ENCODE data around the gene GALNS.

GALNS gene

DNA sequence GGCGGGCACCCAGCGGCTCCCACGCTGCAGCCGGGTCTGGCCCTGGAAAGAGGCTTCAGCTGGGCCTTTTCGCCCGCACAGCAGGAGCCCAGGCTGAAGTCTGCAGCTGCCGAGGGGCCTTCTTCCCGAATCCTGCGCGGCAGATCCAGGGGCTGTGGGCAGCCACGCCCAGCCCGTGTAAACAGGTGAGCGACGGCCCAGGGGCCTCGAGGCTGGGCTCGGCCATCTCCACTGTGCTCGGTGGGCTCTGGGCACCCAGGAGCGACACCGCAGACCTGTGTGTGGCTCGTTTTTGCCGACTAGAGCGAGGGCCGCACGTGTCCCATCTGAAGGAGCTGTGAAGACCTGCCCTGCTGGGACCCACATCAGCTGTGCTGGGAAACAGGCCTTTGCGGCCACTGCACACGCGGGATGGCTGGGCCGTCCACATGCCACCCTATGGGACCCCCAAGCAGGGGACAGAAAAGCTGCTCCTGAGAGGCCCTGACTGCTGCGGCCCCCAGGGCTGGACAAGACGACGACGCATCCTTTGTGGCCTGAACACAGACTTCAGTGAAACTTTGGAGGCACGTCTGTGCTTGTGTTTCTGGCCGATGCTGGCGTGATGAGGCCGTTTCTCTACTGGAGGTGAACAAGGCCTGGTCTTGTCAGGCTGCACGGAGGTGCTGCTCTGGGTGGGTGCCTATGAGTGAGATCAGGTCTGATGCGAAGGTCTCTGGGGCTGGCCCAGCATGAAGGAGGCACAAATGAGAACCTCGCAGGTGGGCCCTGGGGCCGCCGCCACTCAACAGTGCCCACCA lies 39.8 kb downstream of the GALNS start:
- DNase-seq (ENCODE audit: low spot score) = no peak

DNA sequence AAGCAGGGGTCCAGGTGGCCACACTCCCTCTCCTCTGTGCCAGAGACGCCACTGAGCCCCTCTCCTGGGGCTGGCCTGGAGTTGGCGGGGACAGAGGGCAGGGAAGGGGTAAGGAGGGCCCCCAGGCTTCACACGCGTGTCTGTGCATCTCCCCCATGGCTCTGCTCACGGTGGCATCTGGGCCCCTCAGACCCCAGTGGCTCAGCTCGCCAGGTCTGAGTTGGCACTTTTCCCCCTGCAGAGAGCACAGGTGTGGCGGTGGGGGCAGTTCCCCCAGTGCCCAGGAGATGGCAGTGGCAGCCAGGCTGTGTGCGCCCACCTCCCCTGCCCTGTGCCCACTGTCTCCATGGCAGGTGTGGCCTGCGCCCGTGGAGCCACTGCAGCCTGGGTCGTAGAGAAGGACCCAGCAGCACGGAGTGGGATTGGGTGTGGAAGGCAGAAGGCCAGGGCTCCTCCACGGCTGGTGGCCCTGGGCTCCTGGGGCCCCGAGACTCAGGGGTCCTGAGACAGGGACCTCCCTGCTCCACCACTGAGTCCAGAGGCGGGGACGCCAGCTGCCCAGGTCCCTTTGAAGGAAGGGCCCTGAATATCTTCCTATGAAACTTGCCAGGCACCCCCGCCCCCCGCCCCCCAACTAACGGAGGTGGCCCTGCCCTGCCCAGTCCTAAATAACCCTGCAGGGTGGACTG lies 40.7 kb downstream of the GALNS start:
- peak; percentile 83 for DNase-seq (ENCODE audit: low spot score)

GRCh38 chr16:88815227-88815626 lies 41.5 kb downstream of the GALNS start:
- DNase-seq (ENCODE audit: low spot score) = no peak

GRCh38 chr16:88814144-88814502 lies 42.6 kb downstream of the GALNS start:
- DNase-seq (ENCODE audit: low spot score) = no peak

GRCh38 chr16:88813269-88814143 lies 43.2 kb downstream of the GALNS start:
- DNase-seq (ENCODE audit: low spot score) = no peak

DNA sequence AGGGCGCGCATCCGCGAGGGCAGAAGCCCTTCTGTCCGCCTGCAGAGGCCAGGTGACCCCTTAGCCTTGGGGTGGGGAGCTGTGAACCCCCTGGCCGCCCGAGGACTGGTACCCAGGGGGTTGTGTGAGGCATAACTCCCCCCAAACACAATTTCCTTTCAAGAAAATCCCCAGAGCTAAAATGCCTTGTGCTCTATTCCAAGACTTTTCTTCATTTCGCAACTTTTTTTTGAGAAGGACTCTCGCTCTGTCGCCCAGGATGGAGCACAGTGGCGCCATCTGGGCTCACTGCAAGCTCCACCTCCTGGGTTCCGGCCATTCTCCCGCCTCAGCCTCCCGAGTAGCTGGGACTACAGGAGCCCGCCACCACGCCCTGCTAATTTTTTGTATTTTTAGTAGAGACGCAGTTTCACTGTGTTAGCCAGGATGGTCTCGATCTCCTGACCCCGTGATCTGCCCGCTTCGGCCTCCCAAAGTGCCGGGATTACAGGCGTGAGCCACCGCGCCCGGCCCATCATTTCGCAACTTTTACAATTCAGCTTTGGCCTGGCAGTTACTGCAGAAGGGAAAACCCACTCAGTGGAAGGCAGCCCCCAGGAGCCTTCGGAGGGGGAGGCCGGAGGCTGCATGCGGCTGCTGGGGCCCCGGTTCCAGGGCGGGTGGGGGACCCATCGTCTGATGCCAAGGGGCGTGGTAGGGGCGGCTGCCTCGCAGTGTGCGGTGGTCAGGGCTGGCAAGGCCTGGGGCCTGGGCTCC lies 44.1 kb downstream of the GALNS start:
- no peak for DNase-seq (ENCODE audit: low spot score)

DNA sequence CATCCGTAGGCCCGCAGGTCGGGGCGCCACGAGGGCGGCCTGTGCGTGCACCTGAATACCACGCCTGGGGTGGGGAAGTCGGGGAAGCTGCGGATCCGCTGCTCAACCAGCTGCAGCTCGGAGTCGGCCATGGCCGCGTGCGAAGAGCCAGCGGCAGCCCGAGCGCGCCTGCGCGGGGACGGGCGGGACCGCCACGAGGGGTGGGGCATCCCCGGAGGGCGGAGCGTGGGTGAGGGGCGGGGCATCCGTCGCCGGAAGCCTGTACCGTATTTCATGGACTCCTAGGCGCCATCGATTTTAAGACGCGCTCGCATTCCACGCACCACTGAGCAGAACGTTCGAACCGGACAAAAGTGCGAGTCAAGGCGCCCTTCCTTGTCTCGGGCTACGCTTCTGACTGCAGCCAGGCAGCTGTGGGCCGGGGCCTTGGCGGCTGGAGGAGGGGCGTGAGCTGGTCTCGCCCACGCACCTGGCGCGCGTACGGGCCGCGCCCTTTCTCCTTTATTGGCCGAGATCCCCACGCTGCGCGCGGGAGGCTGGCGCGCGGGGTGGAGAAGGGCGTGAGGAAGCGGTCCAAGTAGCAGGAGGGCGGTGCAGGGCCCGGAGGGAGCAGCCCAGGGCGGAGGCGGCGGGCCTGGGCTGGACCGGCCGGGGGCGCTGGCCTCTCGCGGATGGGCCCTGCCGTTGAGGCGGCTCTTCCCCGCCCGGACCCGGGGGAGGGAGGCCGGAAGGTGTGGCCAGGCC lies 44.8 kb downstream of the GALNS start, which contains the start of gene APRT:
TSS of gene APRT (minus strand) at position 160 of the 744 bp plus-strand sequence. CDS start at position 131, 29 bp downstream.
- peak; percentile 98 for DNase-seq (ENCODE audit: low spot score)

DNA sequence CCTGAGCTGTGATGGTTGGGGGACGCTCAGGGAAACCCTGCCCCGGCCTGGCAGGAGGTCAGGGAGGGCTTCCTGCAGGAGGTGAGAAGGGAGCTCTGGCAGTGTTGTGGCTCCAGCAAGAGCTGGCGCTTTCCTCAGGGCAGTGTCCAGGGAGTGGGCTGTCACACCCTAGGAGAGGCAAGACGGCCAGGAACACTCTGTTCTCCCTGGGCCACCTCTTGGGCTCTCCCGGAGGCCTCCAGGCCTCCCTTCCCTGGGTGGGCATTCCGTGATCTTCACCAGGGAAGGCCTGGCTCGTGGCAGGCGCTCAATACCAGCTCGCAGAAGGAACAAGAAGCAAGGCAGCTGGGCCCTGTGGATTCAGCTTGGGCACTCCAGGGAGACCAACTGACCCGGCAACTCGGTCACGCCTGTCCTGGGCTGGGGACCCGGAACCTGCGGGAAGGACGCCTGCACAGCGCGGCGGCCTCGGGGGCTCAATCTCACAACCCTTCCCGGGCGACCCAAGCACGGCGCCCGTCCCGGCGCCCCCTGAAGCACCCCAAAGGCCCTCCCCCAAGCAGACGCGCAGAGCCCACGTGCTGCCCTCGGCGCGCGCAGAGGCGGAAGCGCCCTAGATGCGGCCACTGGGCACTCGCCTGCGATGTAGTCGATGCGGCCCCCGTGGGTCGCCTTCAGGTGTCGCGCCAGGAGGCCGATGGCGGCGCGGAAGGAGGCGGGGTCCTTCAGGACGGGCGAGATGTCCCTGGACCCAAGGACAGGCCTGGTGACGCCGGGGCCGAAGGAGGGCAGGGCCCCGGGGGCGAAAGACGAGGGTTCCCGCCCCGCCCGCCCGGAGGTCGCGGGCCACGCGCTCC lies 45.6 kb downstream of the GALNS start:
- peak; percentile 81 for DNase-seq (ENCODE audit: low spot score)

DNA sequence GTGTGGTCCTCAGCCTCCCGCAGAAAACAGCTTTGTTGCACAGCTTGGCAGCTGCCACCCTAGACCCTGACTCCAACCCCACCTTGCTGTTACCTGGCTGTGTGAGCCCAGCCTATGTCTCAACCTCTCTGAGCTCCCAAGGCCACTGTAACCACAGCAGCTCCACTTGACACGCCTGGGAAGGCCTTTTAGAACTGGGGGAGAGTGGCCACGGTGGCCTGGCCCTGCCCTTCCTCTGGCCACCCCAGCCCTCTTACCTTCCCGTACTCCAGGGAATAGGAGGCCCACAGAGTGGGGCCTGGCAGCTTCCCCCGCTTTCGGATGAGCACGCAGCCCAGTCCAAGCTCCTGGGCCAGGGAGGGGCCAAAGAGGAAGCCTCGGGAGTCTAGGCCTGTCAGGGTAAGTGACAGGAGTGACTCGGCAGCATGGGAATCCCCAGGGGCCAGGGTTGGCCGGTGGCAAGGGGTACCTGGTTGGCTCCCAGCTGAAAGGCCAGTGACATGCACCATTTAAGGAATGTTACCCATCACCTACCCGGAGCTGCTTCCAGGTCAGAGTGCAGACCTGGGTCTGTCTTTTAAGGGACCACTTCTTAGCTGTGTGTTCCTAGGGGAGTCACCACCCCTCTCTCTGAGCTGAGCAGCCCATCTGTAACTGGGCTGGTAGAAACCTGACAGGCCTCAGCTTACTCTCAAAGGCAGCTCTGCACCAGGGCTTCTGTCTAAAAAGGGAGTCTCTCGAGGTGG lies 46.4 kb downstream of the GALNS start:
- no peak for DNase-seq (ENCODE audit: low spot score)

GRCh38 chr16:88809676-88810165 lies 47.0 kb downstream of the GALNS start:
- no peak for DNase-seq (ENCODE audit: low spot score)

DNA sequence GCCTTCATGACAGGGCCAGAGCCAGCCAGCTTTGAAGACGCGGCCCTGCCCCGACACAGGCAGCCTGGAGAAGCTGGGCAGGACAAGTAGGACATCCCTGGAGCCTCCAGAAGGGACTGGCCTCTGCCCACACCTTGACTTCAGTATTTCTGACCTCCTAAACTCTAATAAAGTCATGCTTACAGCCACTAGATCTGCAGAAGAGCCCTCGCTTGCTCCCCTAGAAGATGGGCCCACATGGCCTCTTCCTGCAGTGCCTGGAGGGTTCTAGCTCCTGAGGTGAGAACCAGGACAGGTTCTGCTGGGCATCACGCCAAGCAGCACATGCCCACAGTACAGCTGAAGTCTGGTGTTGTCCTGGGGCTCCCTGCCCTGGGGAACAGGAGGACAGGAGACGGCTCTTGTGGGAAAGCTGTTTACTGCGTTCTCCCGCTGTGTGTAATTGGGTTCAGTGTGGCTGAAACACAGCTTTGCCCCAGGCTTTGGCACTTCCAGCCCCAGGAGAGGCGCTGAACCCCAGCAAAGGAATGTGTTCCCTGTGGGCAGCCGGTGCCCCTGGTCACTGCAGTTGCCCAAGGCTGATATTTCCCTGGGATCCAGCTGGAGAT lies 47.6 kb downstream of the GALNS start:
- DNase-seq (ENCODE audit: low spot score) = no peak

DNA sequence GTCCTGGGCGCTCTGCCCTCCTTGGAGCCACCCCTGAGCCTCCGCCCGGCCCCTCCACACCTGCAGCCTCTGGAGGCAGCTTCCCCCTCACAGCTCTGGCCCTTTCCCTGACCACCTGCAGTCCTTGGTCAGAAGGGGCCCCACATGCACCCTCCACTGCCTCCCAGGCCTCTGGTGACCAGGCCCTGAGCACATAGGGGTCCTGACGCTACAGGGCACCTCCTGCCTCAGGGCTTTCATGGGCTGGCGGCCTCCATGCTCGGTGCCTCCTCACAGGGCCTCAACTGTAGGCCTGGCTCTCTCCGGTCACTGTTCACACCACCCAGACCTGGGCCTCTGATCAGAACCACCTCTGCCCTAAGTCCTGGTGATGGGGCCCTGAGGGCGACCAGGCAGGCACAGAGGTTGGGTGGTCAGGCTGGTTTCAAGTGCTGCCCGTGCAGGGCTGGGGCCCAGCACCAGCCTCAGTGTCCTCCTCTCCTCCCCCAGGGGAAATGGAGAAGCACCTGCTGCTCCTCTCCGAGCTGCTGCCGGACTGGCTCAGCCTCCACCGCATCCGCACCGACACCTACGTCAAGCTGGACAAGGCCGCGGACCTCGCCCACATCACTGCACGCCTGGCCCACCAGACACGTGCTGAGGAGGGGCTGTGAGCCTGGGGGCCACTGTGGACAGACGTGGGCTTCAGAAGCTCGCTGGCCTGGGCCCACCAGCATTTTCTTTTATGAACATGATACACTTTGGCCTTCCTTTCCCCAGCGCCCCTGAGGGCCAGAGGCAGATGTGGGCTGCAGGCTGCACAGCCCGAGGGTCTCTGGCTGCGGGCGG lies 48.9 kb downstream of the GALNS start:
- no peak for DNase-seq (ENCODE audit: low spot score)

GRCh38 chr16:88807142-88807625 lies 49.6 kb downstream of the GALNS start:
- no peak for DNase-seq (ENCODE audit: low spot score)

DNA sequence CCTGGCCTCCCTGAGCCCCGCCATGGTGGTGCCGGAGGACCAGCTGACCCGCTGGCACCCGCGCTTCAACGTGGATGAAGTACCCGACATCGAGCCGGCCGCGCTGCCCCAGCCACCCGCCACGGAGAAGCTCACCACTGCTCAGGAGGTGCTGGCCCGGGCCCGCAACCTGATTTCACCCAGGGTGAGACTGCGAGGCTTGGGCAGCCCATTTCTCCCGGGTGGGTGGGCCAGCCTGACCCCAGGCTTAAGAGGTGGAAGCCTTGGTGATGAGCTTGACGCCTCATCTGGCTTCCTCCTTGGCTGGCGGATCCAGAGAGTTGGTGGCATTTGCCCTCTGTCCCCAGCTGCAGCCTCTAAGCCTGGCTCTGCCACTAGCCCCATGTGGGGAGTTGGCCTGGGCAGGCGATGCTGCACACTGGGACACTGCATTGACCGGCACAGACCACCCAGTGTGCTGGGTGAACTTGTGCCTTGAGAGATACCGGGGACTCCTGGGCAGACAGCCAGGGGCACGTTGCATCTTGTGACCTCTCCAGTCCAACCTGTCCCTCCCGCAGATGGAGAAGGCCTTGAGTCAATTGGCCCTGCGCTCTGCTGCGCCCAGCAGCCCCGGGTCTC lies 50.1 kb downstream of the GALNS start:
- no peak for DNase-seq (ENCODE audit: low spot score)

DNA sequence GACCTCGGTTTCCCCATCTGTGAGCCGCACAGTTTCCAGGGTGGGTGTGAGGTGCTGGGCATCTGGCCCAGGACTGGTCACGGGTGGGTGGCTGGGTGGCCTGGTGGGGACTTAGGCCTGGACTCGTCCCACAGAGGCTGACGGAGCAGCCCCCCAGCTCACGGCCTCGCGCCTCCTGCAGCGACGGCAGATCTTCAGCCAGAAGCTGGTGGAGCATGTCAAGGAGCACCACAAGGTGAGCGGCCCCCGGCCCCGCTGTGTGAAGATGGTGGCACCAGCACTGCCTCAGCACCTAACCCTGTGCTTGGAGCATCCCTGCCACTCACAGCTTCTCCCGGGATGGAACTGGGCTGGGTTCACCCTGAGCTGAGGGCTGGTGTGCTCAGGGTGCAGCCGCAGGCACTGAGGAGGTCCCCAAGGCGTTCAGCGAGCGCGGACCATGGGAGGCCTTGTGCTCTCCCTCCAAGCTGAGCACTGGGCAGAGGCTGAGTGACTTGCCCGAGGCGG lies 50.8 kb downstream of the GALNS start:
- no peak for DNase-seq (ENCODE audit: low spot score)

DNA sequence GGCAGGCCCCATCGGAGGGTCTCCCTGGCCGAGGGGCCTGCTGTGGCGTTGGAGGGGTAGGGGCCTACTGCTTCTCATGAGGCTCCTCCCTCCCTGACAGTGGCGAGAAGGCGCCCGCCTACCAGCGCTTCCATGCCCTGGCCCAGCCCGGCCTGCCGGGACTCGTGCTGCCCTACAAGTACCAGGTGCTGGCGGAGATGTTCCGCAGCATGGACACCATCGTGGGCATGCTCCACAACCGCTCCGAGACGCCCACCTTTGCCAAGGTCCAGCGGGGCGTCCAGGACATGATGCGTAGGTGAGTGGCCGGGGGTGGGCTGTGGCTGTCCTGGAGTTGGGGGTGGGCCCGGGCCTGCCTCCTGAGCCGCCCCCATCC lies 51.4 kb downstream of the GALNS start:
- DNase-seq (ENCODE audit: low spot score) = no peak
